ENCODE results near the gene EXD3. TPM values are rescaled to one million over a fixed set of nuclear protein-coding genes. Genes with fewer than 3 reads are reported as not detected.

EXD3 gene
- total and polyA plus RNA-seq, 4 donors: 8.6 to 30.5 (median 19.5) TPM

DNA sequence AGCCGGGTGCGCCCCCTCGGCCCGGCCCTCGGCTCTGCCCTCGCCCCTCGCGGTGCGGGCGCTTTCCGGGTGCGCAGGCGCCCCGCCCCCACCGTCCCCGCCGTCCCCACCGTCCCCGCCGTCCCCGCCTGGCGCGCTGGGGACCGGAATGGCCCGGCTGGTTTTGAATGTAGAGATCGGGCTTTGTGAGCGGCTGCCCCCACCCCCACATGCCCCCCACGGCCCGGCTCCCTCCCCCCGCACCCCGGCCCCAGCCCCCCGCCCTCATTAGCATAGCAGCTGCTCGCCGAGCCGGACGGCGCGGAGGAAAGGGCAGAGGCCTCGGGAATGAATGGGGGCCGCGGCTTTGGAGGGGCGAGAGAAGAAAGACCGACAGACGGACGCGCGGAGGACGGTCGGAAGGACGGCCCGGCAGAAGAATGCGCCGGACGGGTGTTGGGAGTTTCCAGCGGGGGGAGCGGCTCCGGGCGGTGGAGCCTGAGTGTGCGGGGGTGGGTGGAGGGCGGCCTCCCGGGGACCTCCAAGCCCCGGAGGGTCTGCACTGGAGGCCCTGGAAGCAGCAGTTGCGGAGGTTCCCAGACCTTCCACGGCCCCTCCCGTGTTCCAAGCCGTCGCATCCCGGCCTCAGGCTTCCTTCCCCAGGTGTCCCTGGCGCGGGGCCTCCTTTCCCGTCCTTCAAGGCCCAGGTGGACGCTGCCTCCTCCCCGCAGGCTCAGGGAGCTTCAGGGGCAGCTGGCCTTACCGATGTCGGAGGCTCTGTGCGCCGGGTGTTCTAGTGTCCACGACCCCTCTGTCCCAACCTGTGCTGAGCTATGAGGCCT, 126.9 kb downstream of the EXD3 start:
- peaks cover 0 to 6% (median 0%) of the 10 kb centered on the region in 4 donors for H3K9me3 ChIP-seq (ENCODE audit: control insufficient read depth in 4 of 4, insufficient read depth in 3 of 4, low read length in 3 of 4)
- peak in 1 of 3 donors; percentile 26 for DNase-seq
- H3K27ac ChIP-seq (ENCODE audit: low read depth in 1 of 2, low read length in 1 of 2): peak overlapping the region; percentile 73 to 88
- H3K36me3 ChIP-seq (ENCODE audit: control insufficient read depth in 4 of 4, insufficient read depth in 4 of 4, low read length in 4 of 4): no peaks in the 10 kb centered on the region
- H3K9ac ChIP-seq (ENCODE audit: insufficient read depth in 1 of 2, low read length in 2 of 2): no peak overlapping the region
- peaks cover 0 to 32% (median 5%) of the 10 kb centered on the region in 3 donors for H3K27me3 ChIP-seq (ENCODE audit: control insufficient read depth in 3 of 3, insufficient read depth in 3 of 3, low read length in 2 of 3)
- peak overlapping the region; percentile 55 for H3K4me3 ChIP-seq
- TF ChIP-seq, protein P1, sequence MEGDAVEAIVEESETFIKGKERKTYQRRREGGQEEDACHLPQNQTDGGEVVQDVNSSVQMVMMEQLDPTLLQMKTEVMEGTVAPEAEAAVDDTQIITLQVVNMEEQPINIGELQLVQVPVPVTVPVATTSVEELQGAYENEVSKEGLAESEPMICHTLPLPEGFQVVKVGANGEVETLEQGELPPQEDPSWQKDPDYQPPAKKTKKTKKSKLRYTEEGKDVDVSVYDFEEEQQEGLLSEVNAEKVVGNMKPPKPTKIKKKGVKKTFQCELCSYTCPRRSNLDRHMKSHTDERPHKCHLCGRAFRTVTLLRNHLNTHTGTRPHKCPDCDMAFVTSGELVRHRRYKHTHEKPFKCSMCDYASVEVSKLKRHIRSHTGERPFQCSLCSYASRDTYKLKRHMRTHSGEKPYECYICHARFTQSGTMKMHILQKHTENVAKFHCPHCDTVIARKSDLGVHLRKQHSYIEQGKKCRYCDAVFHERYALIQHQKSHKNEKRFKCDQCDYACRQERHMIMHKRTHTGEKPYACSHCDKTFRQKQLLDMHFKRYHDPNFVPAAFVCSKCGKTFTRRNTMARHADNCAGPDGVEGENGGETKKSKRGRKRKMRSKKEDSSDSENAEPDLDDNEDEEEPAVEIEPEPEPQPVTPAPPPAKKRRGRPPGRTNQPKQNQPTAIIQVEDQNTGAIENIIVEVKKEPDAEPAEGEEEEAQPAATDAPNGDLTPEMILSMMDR (IDR thresholded peaks at IDR 0.05; ENCODE audit: control extremely low read depth, extremely low read depth): no peak
- ATAC-seq (ENCODE audit: insufficient read depth, low FRiP score): no peak
- 12 to 20% methylated on average over 52 to 78 of the region's 78 CpGs for WGBS, 2 donors
- peaks cover 0 to 32% (median 14%) of the 10 kb centered on the region in 5 donors for H3K4me1 ChIP-seq (ENCODE audit: control insufficient read depth in 5 of 5, insufficient read depth in 5 of 5, low read length in 5 of 5)

DNA sequence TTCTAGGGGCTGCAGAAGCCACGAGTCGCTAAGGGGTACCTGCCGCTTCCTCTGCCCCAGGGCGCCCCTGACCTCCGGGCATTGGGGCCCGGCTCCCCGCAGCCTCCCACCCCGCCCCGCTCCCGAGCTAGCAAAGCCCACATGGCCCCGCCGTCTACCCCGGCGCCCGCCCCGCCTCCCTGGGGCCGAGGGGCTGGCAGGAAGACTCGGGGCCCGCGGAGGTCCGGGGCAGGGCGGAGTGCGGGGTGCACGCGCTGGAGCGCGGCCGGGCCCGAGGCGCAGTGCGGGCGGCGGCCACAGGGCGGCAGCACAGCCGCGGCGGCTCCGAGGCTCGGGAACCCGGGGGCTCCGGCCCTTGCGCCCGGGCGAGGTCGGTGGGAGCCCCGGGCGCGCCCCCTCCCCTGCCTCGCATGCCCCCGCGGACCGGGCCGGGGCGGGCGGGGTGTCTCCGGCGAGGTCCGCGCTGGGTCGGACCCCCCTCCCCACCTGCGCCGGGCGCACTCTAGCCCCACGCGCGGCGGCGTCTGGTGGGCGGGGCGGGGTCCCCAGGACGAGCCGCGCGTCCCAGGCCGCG, 127.6 kb downstream of the EXD3 start:
- Histone ChIP-seq H3K36me3 (ENCODE audit: control insufficient read depth in 4 of 4, insufficient read depth in 4 of 4, low read length in 4 of 4) (no peaks in the 10 kb centered on the region), H3K9me3 (ENCODE audit: control insufficient read depth in 4 of 4, insufficient read depth in 3 of 4, low read length in 3 of 4) (peaks cover 0 to 6% (median 0%) of the 10 kb centered on the region in 4 donors), H3K27ac (ENCODE audit: low read depth in 1 of 2, low read length in 1 of 2) (peak overlapping the region in 1 of 2 donors; percentile 41), H3K4me1 (ENCODE audit: control insufficient read depth in 5 of 5, insufficient read depth in 5 of 5, low read length in 5 of 5) (peaks cover 0 to 27% (median 14%) of the 10 kb centered on the region in 5 donors), H3K27me3 (ENCODE audit: control insufficient read depth in 3 of 3, insufficient read depth in 3 of 3, low read length in 2 of 3) (peaks cover 0 to 32% (median 5%) of the 10 kb centered on the region in 3 donors), H3K9ac (ENCODE audit: insufficient read depth in 1 of 2, low read length in 2 of 2) (no peak overlapping the region), H3K4me3 (peak overlapping the region; percentile 30)
- DNase-seq (peak in 1 of 3 donors; percentile 61), ATAC-seq (ENCODE audit: insufficient read depth, low FRiP score) (peak; percentile 77)
- WGBS, 2 donors: 1 to 3% methylated on average over 44 to 76 of the region's 76 CpGs
- TF ChIP-seq, protein P1 (IDR thresholded peaks at IDR 0.05; ENCODE audit: control extremely low read depth, extremely low read depth): peak; percentile 34

DNA sequence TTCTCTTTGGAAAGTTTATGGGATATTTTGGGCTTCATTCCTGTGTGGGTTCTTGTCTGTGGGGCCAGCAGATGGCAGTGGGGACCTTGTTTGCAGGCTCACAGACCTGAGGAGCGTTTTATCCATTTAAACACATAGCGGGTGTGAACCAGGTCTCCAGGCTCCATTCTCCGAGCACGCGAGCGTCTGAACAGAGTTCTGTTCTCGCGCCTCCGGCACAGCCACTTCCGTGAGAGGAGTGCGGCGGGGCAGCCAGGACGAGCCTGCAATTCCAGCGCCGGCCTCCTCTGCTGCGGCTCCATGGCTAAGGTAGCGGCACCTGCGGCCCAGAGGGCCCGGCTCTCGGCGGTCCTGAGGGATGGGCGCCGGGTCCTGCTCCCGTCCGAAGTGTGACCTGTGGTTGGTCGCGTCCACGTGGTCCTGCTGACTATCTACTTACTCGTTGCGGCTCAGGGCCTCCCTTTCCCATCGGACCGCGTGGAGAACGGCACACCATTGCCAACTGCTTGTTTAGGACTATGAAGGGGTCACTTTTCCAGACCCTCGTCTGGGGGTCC, 128.2 kb downstream of the EXD3 start:
- ATAC-seq (ENCODE audit: insufficient read depth, low FRiP score) (no peak), DNase-seq (peak in 1 of 3 donors; percentile 27)
- WGBS, 2 donors: 17 to 29% methylated on average over 35 of the region's 35 CpGs
- H3K4me1 ChIP-seq (ENCODE audit: control insufficient read depth in 5 of 5, insufficient read depth in 5 of 5, low read length in 5 of 5): peaks cover 0 to 21% (median 14%) of the 10 kb centered on the region in 5 donors
- H3K36me3 ChIP-seq (ENCODE audit: control insufficient read depth in 4 of 4, insufficient read depth in 4 of 4, low read length in 4 of 4): no peaks in the 10 kb centered on the region
- peak overlapping the region in 1 of 2 donors; percentile 20 for H3K27ac ChIP-seq (ENCODE audit: low read depth in 1 of 2, low read length in 1 of 2)
- TF ChIP-seq, protein P1 (IDR thresholded peaks at IDR 0.05; ENCODE audit: control extremely low read depth, extremely low read depth): no peak
- H3K9me3 ChIP-seq (ENCODE audit: control insufficient read depth in 4 of 4, insufficient read depth in 3 of 4, low read length in 3 of 4): peaks cover 0 to 6% (median 0%) of the 10 kb centered on the region in 4 donors
- H3K27me3 ChIP-seq (ENCODE audit: control insufficient read depth in 3 of 3, insufficient read depth in 3 of 3, low read length in 2 of 3): peaks cover 0 to 26% (median 3%) of the 10 kb centered on the region in 3 donors
- H3K9ac ChIP-seq (ENCODE audit: insufficient read depth in 1 of 2, low read length in 2 of 2): no peak overlapping the region
- H3K4me3 ChIP-seq: no peak overlapping the region

Measured in lung (tissue), 12 donors.